Measurements from ENCODE around the gene ADCY1.

DNA sequence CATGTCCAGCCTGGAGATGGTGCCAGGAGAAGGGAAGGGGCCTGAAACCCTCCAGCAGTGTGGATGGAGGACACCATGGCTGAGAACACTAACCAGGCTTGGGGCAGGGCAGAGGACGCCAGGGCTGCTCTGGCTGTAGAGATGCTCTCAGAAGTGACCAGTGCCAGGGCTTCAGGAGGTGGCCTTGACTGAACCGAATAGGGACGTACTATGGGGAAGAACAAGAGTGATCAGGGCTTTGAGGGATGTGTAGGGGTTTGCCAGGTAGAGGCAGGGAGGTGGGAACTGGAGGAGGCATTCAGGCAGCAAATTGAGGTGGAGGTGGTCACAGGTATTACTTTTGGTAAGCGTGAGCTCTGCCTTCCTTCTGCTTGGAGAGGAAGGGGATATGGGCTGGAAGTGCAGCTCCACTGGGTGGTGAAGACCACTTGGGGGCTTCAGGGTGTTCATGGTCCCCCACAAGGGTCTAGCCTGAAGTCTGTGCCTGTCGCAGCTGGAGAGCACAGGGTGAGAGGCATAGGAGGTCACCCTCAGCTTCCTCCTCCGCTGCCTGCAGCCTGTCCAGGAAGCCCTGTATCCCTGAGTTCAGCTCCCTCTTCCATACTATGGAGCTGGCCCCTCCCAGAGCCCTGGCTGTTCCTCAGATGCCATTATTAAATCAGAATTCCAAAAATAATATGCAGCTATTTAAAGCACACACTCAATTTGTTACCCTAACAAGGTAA is 27.8 kb downstream of the ADCY1 start:
- TF ChIP-seq CTCF (IDR thresholded peaks at IDR 0.05) (no peak), POLR2A (IDR thresholded peaks at IDR 0.05) (no peak)
